ENCODE data around the gene CLBA1. TPM values are rescaled to one million over a fixed set of nuclear protein-coding genes. Genes with fewer than 3 reads are reported as not detected.
"Not testable (repeated sequence)": the region's sequence is repeated elsewhere in the genome, so short reads cannot be mapped to it uniquely, and the experiment has no call there.

Gene CLBA1
- total and polyA plus RNA-seq, 2 donors = 3.3 to 12.9 TPM

DNA sequence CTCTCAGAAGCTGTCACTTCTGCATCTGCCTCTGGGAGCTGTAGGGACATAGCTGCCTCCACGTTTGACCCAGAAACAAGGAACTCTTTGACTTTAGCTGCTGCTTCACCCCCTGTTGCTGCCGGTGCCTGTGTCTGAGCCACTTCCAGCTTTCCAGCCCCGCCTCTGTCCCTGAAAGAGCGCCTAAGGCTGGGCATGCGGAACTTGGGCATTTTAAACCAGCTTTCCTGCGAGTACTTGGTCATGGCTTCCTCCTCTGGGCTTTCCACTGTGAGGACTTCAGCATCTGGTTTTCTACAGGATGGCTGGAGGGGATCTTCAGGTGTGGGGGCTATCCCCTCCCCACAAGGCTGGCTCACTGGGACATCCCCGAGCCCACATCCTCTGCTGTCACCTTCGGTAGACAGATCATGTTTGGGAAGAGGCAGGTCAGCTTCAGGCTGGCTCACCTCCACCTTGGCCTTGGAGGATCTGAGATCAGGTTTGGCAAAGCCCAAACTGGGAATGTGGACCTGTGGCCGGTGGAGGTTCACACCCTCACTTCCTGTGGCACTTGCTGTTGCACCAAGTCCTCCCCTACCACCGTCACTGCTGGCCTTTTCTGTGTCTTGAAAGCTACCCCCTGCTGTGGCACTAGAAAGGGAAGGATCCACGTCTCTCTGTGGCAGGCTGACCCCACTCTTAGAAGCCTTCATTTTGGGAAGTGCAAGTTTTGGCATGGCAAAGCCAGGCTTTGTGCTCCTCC lies 45.8 kb upstream of the CLBA1 start:
- H3K27ac ChIP-seq (ENCODE audit: low read depth in 1 of 2, low read length in 1 of 2) = no peak overlapping the region
- H3K9me3 ChIP-seq (ENCODE audit: control insufficient read depth in 2 of 2, insufficient read depth in 1 of 2, low read length in 1 of 2) = peaks cover 0 to 1% of the 10 kb centered on the region in 2 donors
- peaks cover 0 to 47% of the 10 kb centered on the region in 2 donors for H3K27me3 ChIP-seq (ENCODE audit: control insufficient read depth in 2 of 2, insufficient read depth in 1 of 2, low read length in 1 of 2)
- H3K4me1 ChIP-seq (ENCODE audit: control insufficient read depth in 2 of 2, insufficient read depth in 2 of 2, low read length in 2 of 2) = no peaks in the 10 kb centered on the region
- DNase-seq (ENCODE audit: low read depth in 6 of 9, low spot score in 9 of 9) = no peak
- no peaks in the 10 kb centered on the region for H3K36me3 ChIP-seq (ENCODE audit: control insufficient read depth in 2 of 2, insufficient read depth in 2 of 2, low read length in 1 of 2)
- H3K4me3 ChIP-seq (ENCODE audit: low read length in 2 of 2) = no peak overlapping the region
- 89% methylated on average over 11 of the region's 11 CpGs for WGBS

- Histone ChIP-seq H3K27me3 (ENCODE audit: control insufficient read depth in 2 of 2, insufficient read depth in 1 of 2, low read length in 1 of 2) (peaks cover 0 to 40% of the 10 kb centered on the region in 2 donors), H3K9me3 (ENCODE audit: control insufficient read depth in 2 of 2, insufficient read depth in 1 of 2, low read length in 1 of 2) (peaks cover 0 to 1% of the 10 kb centered on the region in 2 donors), H3K4me3 (ENCODE audit: low read length in 2 of 2) (no peak overlapping the region), H3K4me1 (ENCODE audit: control insufficient read depth in 2 of 2, insufficient read depth in 2 of 2, low read length in 2 of 2) (no peaks in the 10 kb centered on the region), H3K36me3 (ENCODE audit: control insufficient read depth in 2 of 2, insufficient read depth in 2 of 2, low read length in 1 of 2) (no peaks in the 10 kb centered on the region), H3K27ac (ENCODE audit: low read depth in 1 of 2, low read length in 1 of 2) (no peak overlapping the region)
- DNase-seq (ENCODE audit: low read depth in 6 of 9, low spot score in 9 of 9) = no peak
- 90% methylated on average over 3 of the region's 3 CpGs for WGBS
These were observed 45.0 kb upstream of the CLBA1 start for GRCh38 chr14:104940526-104941150.

DNA sequence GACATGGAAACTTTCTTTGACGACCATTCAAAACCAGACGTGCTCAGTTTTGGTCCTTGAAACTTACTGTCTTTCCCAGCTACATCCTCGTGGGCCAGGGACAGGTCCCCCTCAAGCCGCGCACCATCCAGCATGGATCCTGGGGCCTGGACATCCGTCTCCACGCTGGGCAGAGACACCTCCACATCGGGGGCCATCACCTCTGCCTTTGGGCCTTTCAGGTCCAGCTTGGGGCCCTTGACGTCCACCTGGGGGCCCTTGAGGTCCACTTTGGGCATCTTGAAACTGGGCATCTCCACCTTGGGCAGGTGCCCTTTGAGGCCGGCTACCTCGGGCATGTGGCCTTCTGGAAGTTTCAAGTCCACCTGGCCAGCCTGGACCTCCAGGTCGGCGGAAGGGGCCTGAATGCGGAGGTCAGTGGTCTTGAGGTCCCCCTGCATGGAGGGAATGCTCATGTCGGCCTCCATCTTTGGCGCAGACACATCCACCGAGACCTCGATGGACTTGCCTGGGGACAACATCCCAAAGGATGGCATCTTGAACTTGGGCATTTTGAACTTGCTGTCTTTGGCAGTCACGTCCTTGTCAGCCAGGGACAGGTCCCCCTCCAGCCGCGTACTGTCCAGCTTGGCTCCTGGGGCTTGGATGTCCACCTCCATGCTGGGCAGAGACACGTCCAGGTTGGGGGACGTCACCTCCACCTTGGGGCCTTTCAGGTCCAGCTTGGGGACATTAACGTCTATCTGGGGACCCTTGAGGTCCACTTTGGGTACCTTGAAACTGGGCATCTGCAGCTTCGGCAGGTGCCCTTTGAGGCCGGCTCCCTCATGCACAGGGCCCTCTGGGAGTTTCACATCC lies 43.9 kb upstream of the CLBA1 start:
- WGBS = 96% methylated on average over 26 of the region's 26 CpGs
- DNase-seq (ENCODE audit: low read depth in 6 of 9, low spot score in 9 of 9) = no peak
- Histone ChIP-seq H3K4me3 (ENCODE audit: low read length in 2 of 2) (no peak overlapping the region), H3K9me3 (ENCODE audit: control insufficient read depth in 2 of 2, insufficient read depth in 1 of 2, low read length in 1 of 2) (peaks cover 0 to 1% of the 10 kb centered on the region in 2 donors), H3K4me1 (ENCODE audit: control insufficient read depth in 2 of 2, insufficient read depth in 2 of 2, low read length in 2 of 2) (no peaks in the 10 kb centered on the region), H3K27me3 (ENCODE audit: control insufficient read depth in 2 of 2, insufficient read depth in 1 of 2, low read length in 1 of 2) (peaks cover 0 to 29% of the 10 kb centered on the region in 2 donors), H3K27ac (ENCODE audit: low read depth in 1 of 2, low read length in 1 of 2) (no peak overlapping the region), H3K36me3 (ENCODE audit: control insufficient read depth in 2 of 2, insufficient read depth in 2 of 2, low read length in 1 of 2) (no peaks in the 10 kb centered on the region)

DNA sequence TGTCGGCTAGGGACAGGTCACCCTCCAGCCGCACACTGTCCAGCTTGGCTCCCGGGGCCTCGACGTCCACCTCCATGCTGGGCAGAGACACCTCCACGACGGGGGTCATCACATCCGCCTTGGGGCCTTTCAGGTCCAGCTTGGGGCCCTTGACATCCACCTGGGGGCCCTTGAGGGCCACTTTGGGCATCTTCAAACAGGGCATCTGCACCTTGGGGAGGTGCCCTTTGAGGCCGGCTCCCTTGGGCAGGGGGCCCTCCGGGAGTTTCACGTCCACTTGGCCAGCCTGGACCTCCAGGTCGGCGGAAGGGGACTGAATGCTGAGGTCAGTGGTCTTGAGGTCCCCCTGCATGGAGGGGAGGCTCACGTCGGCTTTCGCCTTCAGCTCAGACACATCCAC lies 43.0 kb upstream of the CLBA1 start:
- no peaks in the 10 kb centered on the region for H3K4me1 ChIP-seq (ENCODE audit: control insufficient read depth in 2 of 2, insufficient read depth in 2 of 2, low read length in 2 of 2)
- H3K9me3 ChIP-seq (ENCODE audit: control insufficient read depth in 2 of 2, insufficient read depth in 1 of 2, low read length in 1 of 2) = peaks cover 0 to 1% of the 10 kb centered on the region in 2 donors
- no peaks in the 10 kb centered on the region for H3K36me3 ChIP-seq (ENCODE audit: control insufficient read depth in 2 of 2, insufficient read depth in 2 of 2, low read length in 1 of 2)
- no peak overlapping the region for H3K4me3 ChIP-seq (ENCODE audit: low read length in 2 of 2)
- H3K27me3 ChIP-seq (ENCODE audit: control insufficient read depth in 2 of 2, insufficient read depth in 1 of 2, low read length in 1 of 2) = peaks cover 0 to 24% of the 10 kb centered on the region in 2 donors
- no peak for DNase-seq (ENCODE audit: low read depth in 6 of 9, low spot score in 9 of 9)
- 97% methylated on average over 16 of the region's 16 CpGs for WGBS
- H3K27ac ChIP-seq (ENCODE audit: low read depth in 1 of 2, low read length in 1 of 2) = no peak overlapping the region

DNA sequence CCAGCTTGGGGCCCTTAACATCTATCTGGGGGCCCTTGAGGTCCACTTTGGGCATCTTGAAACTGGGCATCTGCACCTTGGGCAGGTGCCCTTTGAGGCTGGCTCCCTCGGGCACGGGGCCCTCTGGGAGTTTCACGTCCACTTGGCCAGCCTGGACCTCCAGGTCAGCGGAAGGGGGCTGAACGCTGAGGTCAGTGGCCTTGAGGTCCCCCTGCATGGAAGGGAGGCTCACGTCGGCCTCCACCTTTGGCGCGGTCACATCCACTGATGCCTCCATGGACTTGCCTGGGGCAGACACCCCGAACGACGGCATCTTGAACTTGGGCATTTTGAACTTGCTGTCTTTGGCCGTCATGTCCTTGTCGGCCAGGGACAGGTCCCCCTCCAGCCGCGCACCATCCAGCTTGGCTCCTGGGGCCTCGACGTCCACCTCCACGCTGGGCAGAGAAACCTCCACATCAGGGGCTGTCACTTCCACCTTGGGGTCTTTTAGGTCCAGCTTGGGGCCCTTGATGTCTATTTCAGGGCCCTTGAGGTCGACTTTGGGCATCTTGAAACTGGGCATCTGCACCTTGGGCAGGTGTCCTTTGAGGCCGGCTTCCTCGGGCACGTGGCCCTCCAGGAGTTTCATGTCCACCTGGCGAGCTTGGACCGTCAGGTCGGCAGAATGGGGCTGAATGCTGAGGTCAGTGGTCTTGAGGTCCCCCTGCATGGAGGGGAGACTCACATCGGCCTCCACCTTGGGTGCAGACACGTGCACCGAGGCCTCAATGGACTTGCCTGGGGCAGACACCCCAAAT lies 42.2 kb upstream of the CLBA1 start:
- H3K27ac ChIP-seq (ENCODE audit: low read depth in 1 of 2, low read length in 1 of 2); H3K9me3 ChIP-seq (ENCODE audit: control insufficient read depth in 2 of 2, insufficient read depth in 1 of 2, low read length in 1 of 2); H3K4me1 ChIP-seq (ENCODE audit: control insufficient read depth in 2 of 2, insufficient read depth in 2 of 2, low read length in 2 of 2); H3K36me3 ChIP-seq (ENCODE audit: control insufficient read depth in 2 of 2, insufficient read depth in 2 of 2, low read length in 1 of 2); H3K4me3 ChIP-seq (ENCODE audit: low read length in 2 of 2); DNase-seq (ENCODE audit: low read depth in 6 of 9, low spot score in 9 of 9): not testable (repeated sequence)
- peaks cover 0 to 17% of the 10 kb centered on the region in 2 donors for H3K27me3 ChIP-seq (ENCODE audit: control insufficient read depth in 2 of 2, insufficient read depth in 1 of 2, low read length in 1 of 2)
- WGBS = 95% methylated on average over 29 of the region's 29 CpGs

DNA sequence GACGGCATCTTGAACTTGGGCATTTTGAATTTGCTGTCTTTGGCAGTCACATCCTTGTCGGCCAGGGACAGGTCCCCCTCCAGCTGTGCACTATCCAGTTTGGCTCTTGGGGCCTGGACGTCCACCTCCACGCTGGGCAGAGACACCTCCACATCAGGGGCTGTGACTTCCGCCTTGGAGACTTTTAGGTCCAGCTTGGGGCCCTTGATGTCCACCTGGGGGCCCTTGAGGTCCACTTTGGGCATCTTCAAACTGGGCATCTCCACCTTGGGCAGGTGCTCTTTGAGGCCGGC lies 41.6 kb upstream of the CLBA1 start:
- peaks cover 0 to 13% of the 10 kb centered on the region in 2 donors for H3K27me3 ChIP-seq (ENCODE audit: control insufficient read depth in 2 of 2, insufficient read depth in 1 of 2, low read length in 1 of 2)
- WGBS = 96% methylated on average over 6 of the region's 6 CpGs
- H3K4me1 ChIP-seq (ENCODE audit: control insufficient read depth in 2 of 2, insufficient read depth in 2 of 2, low read length in 2 of 2); H3K4me3 ChIP-seq (ENCODE audit: low read length in 2 of 2); H3K36me3 ChIP-seq (ENCODE audit: control insufficient read depth in 2 of 2, insufficient read depth in 2 of 2, low read length in 1 of 2); H3K9me3 ChIP-seq (ENCODE audit: control insufficient read depth in 2 of 2, insufficient read depth in 1 of 2, low read length in 1 of 2); DNase-seq (ENCODE audit: low read depth in 6 of 9, low spot score in 9 of 9); H3K27ac ChIP-seq (ENCODE audit: low read depth in 1 of 2, low read length in 1 of 2): not testable (repeated sequence)

DNA sequence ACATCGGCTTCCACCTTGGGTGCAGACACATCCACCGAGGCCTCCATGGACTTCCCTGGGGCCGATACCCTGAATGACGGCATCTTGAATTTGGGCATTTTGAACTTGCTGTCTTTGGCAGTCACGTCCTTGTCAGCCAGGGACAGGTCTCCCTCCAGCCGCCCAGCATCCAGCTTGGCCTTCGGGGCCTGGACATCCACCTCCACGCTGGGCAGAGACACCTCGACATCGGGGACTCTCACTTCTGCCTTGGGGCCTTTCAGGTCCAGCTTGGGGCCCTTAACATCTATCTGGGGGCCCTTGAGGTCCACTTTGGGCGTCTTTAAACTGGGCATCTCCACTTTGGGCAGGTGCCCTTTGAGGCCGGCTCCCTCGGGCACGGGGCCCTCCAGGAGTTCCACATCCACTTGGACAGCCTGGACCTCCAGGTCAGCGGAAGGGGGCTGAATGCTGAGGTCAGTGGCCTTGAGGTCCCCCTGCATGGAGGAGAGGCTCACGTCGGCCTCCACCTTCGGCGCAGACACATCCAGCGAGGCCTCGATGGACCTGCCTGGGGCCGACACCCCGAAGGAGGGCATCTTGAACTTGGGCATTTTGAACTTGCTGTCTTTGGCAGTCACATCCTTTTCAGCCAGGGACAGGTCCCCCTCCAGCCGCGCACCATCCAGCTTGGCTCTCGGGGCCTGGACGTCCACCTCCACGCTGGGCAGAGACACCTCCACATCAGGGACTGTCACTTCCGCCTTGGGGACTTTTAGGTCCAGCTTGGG lies 41.0 kb upstream of the CLBA1 start:
- WGBS = 96% methylated on average over 29 of the region's 29 CpGs
- H3K36me3 ChIP-seq (ENCODE audit: control insufficient read depth in 2 of 2, insufficient read depth in 2 of 2, low read length in 1 of 2); H3K4me3 ChIP-seq (ENCODE audit: low read length in 2 of 2); H3K27me3 ChIP-seq (ENCODE audit: control insufficient read depth in 2 of 2, insufficient read depth in 1 of 2, low read length in 1 of 2); H3K4me1 ChIP-seq (ENCODE audit: control insufficient read depth in 2 of 2, insufficient read depth in 2 of 2, low read length in 2 of 2); H3K9me3 ChIP-seq (ENCODE audit: control insufficient read depth in 2 of 2, insufficient read depth in 1 of 2, low read length in 1 of 2); H3K27ac ChIP-seq (ENCODE audit: low read depth in 1 of 2, low read length in 1 of 2); DNase-seq (ENCODE audit: low read depth in 6 of 9, low spot score in 9 of 9): not testable (repeated sequence)

DNA sequence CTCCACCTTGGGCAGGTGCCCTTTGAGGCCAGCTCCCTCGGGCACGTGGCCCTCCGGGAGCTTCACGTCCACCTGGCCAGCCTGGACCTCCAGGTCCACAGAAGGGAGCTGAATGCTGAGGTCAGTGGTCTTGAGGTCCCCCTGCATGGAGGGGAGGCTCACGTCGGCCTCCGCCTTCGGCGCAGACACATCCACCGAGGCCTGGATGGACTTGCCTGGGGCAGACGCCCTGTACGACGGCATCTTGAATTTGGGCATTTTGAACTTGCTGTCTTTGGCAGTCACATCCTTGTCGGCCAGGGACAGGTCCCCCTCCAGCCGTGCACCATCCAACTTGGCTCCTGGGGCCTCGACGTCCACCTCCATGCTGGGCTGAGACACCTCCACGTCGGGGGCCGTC lies 40.3 kb upstream of the CLBA1 start:
- not testable (repeated sequence) for H3K36me3 ChIP-seq (ENCODE audit: control insufficient read depth in 2 of 2, insufficient read depth in 2 of 2, low read length in 1 of 2); H3K9me3 ChIP-seq (ENCODE audit: control insufficient read depth in 2 of 2, insufficient read depth in 1 of 2, low read length in 1 of 2); DNase-seq (ENCODE audit: low read depth in 6 of 9, low spot score in 9 of 9); H3K27ac ChIP-seq (ENCODE audit: low read depth in 1 of 2, low read length in 1 of 2); H3K4me3 ChIP-seq (ENCODE audit: low read length in 2 of 2); H3K27me3 ChIP-seq (ENCODE audit: control insufficient read depth in 2 of 2, insufficient read depth in 1 of 2, low read length in 1 of 2); H3K4me1 ChIP-seq (ENCODE audit: control insufficient read depth in 2 of 2, insufficient read depth in 2 of 2, low read length in 2 of 2)
- WGBS = 97% methylated on average over 20 of the region's 20 CpGs
